Trophoblast cell (in vitro differentiated cells and primary cell): Measurements from ENCODE around the gene FSTL4.
A peak's percentile ranks its signal among the peaks of the same experiment; 100 is the strongest.

Source experiments
- DNase-seq, 2 donors: peaks; one replicate each; pipeline ENCODE4 v3.0.0-alpha.2; 2016
- H2AFZ ChIP-seq: 2 replicates; pipeline ENCODE4 v1.6.1; 2013; ENCODE audit warnings: low read length, moderate library complexity, mild to moderate bottlenecking; ENCODE audit not compliant: insufficient read depth, poor library complexity
- H2AK5ac ChIP-seq: 2 replicates; pipeline ENCODE4 v1.6.1; 2013; ENCODE audit warnings: mild to moderate bottlenecking, low read length
- H2BK120ac ChIP-seq: 2 replicates; pipeline ENCODE4 v1.6.1; 2013; ENCODE audit warnings: low read length, mild to moderate bottlenecking, moderate library complexity; ENCODE audit not compliant: insufficient read depth, poor library complexity
- H2BK12ac ChIP-seq: 2 replicates; pipeline ENCODE4 v1.6.1; 2013; ENCODE audit warnings: mild to moderate bottlenecking, low read length, moderate library complexity
- H2BK5ac ChIP-seq: 2 replicates; pipeline ENCODE4 v1.6.1; 2013; ENCODE audit warnings: low read length, low read depth, moderate library complexity, mild to moderate bottlenecking; ENCODE audit not compliant: poor library complexity
- H3K14ac ChIP-seq: 2 replicates; pipeline ENCODE4 v1.6.1; 2013; ENCODE audit warnings: mild to moderate bottlenecking, low read length
- H3K18ac ChIP-seq: 2 replicates; pipeline ENCODE4 v1.6.1; 2013; ENCODE audit warnings: mild to moderate bottlenecking, low read length
- H3K23ac ChIP-seq: 2 replicates; pipeline ENCODE4 v1.6.1; 2013; ENCODE audit warnings: low read length
- H3K27ac ChIP-seq: 2 replicates; pipeline ENCODE4 v1.5.1; 2013; ENCODE audit warnings: low read depth, mild to moderate bottlenecking, inconsistent platforms, low read length, moderate library complexity
- H3K27me3 ChIP-seq: 2 replicates; pipeline ENCODE4 v1.6.1; 2013; ENCODE audit warnings: inconsistent platforms, mild to moderate bottlenecking, low read length, moderate library complexity; ENCODE audit not compliant: insufficient read depth
- H3K36me3 ChIP-seq, 2 experiments: 1 replicate in 1 of 2; 2 replicates in 1 of 2; pipeline ENCODE4 v1.6.1; 2013; ENCODE audit warnings: low read length in 2 of 2, mild to moderate bottlenecking in 2 of 2, moderate library complexity in 1 of 2; ENCODE audit not compliant: insufficient read depth in 2 of 2, control insufficient read depth in 1 of 2
- H3K4ac ChIP-seq: 2 replicates; pipeline ENCODE4 v1.6.1; 2013; ENCODE audit warnings: low read depth, mild to moderate bottlenecking, low read length, moderate library complexity
- H3K4me1 ChIP-seq, 2 experiments: 1 replicate in 1 of 2; 2 replicates in 1 of 2; pipeline ENCODE4 v1.6.1; 2013; ENCODE audit warnings: low read length in 2 of 2, mild to moderate bottlenecking in 2 of 2, moderate library complexity in 1 of 2; ENCODE audit not compliant: insufficient read depth in 2 of 2, control insufficient read depth in 1 of 2
- H3K4me2 ChIP-seq: 2 replicates; pipeline ENCODE4 v1.6.1; 2013; ENCODE audit warnings: inconsistent platforms, mild to moderate bottlenecking, low read length, moderate library complexity
- H3K4me3 ChIP-seq: 2 replicates; pipeline ENCODE4 v1.5.1; 2013; ENCODE audit warnings: mild to moderate bottlenecking, low read depth, low read length, inconsistent platforms
- H3K79me1 ChIP-seq: one replicate; pipeline ENCODE4 v1.6.1; 2013; ENCODE audit warnings: low read length
- H3K79me2 ChIP-seq: 2 replicates; pipeline ENCODE4 v1.6.1; 2013; ENCODE audit warnings: low read length, mild to moderate bottlenecking; ENCODE audit not compliant: control insufficient read depth, insufficient read depth, poor library complexity
- H3K9ac ChIP-seq: 2 replicates; pipeline ENCODE4 v1.6.1; 2013; ENCODE audit warnings: mild to moderate bottlenecking, low read length
- H3K9me3 ChIP-seq: 2 replicates; pipeline ENCODE4 v1.6.1; 2013; ENCODE audit warnings: low read depth, mild to moderate bottlenecking, control low read depth, inconsistent platforms, low read length; ENCODE audit not compliant: insufficient read depth
- H4K12ac ChIP-seq: 2 replicates; pipeline ENCODE4 v1.6.1; 2013; ENCODE audit warnings: low read depth, mild to moderate bottlenecking, low read length, moderate library complexity
- H4K8ac ChIP-seq: 2 replicates; pipeline ENCODE4 v1.6.1; 2013; ENCODE audit warnings: low read depth, mild to moderate bottlenecking, low read length, moderate library complexity
- H4K91ac ChIP-seq: one replicate; pipeline ENCODE4 v1.6.1; 2013; ENCODE audit warnings: low read depth, mild to moderate bottlenecking, low read length, moderate library complexity
- WGBS: extraction: QIAGEN DNeasy Blood & Tissue Kit; methylation state at CpG from one replicate; pipeline ENCODE4 v1.1.7; 2013; ENCODE audit warnings: missing lambda C conversion rate; ENCODE audit not compliant: insufficient read length, insufficient coverage; ENCODE audit errors: extremely low coverage; 5-methylcytosine and 5-hydroxymethylcytosine counted together

FSTL4 gene

GRCh38 chr5:133195250-133195649, 417.1 kb downstream of the FSTL4 start:
- no CpG with 5 or more reads among the region's 5 CpGs for WGBS
- Histone ChIP-seq H2BK120ac (no peak overlapping the region), H2AK5ac (no peak overlapping the region), H3K18ac (no peak overlapping the region), H3K27ac (no peak overlapping the region), H4K8ac (no peak overlapping the region), H3K9me3 (peaks cover 2% of the 10 kb centered on the region), H3K9ac (no peak overlapping the region), H2BK12ac (no peak overlapping the region), H2BK5ac (no peak overlapping the region), H3K36me3 (no peaks in the 10 kb centered on the region), H3K4me1 (no peaks in the 10 kb centered on the region), H3K27me3 (no peaks in the 10 kb centered on the region), H3K4me3 (no peak overlapping the region), H3K79me1 (no peaks in the 10 kb centered on the region), H3K14ac (no peak overlapping the region), H4K91ac (no peak overlapping the region), H4K12ac (no peak overlapping the region), H3K4me2 (no peak overlapping the region), H2AFZ (no peak overlapping the region), H3K4ac (no peak overlapping the region), H3K23ac (no peak overlapping the region), H3K79me2 (no peaks in the 10 kb centered on the region)
- no peak for DNase-seq

GRCh38 chr5:133193794-133194193, 418.5 kb downstream of the FSTL4 start:
- Histone ChIP-seq H3K23ac (no peak overlapping the region), H2AK5ac (no peak overlapping the region), H4K12ac (no peak overlapping the region), H3K79me2 (no peaks in the 10 kb centered on the region), H3K9me3 (peaks cover 2% of the 10 kb centered on the region), H3K18ac (no peak overlapping the region), H3K14ac (no peak overlapping the region), H4K8ac (no peak overlapping the region), H3K27me3 (no peaks in the 10 kb centered on the region), H3K27ac (no peak overlapping the region), H2BK120ac (no peak overlapping the region), H3K36me3 (no peaks in the 10 kb centered on the region), H2AFZ (no peak overlapping the region), H4K91ac (no peak overlapping the region), H3K4me2 (no peak overlapping the region), H3K4me3 (no peak overlapping the region), H3K4ac (no peak overlapping the region), H2BK5ac (no peak overlapping the region), H3K9ac (no peak overlapping the region), H3K79me1 (no peaks in the 10 kb centered on the region), H2BK12ac (no peak overlapping the region), H3K4me1 (no peaks in the 10 kb centered on the region)
- DNase-seq = no peak
- WGBS = no CpG with 5 or more reads among the region's 8 CpGs

- no CpG with 5 or more reads among the region's 8 CpGs for WGBS
- H3K9ac ChIP-seq = no peak overlapping the region
- H4K12ac ChIP-seq = no peak overlapping the region
- no peak overlapping the region for H3K4ac ChIP-seq
- H3K27me3 ChIP-seq = no peaks in the 10 kb centered on the region
- no peaks in the 10 kb centered on the region for H3K4me1 ChIP-seq
- no peak overlapping the region for H3K23ac ChIP-seq
- no peaks in the 10 kb centered on the region for H3K36me3 ChIP-seq
- H3K27ac ChIP-seq = no peak overlapping the region
- H3K18ac ChIP-seq = no peak overlapping the region
- H2AK5ac ChIP-seq = no peak overlapping the region
- no peaks in the 10 kb centered on the region for H3K79me2 ChIP-seq
- H3K4me3 ChIP-seq = no peak overlapping the region
- H4K91ac ChIP-seq = no peak overlapping the region
- H3K9me3 ChIP-seq = peaks cover 2% of the 10 kb centered on the region
- H3K14ac ChIP-seq = no peak overlapping the region
- no peak overlapping the region for H4K8ac ChIP-seq
- no peak overlapping the region for H2BK120ac ChIP-seq
- no peak overlapping the region for H2BK12ac ChIP-seq
- no peak overlapping the region for H3K4me2 ChIP-seq
- DNase-seq = no peak
- no peaks in the 10 kb centered on the region for H3K79me1 ChIP-seq
- no peak overlapping the region for H2BK5ac ChIP-seq
- no peak overlapping the region for H2AFZ ChIP-seq
Observed at GRCh38 chr5:133192716-133193115, 419.6 kb downstream of the FSTL4 start.

- Histone ChIP-seq H3K23ac (no peak overlapping the region), H3K4me2 (no peak overlapping the region), H4K12ac (no peak overlapping the region), H3K4ac (no peak overlapping the region), H3K4me3 (no peak overlapping the region), H3K18ac (no peak overlapping the region), H2BK120ac (no peak overlapping the region), H2AK5ac (no peak overlapping the region), H2BK12ac (no peak overlapping the region), H3K79me1 (no peaks in the 10 kb centered on the region), H4K8ac (no peak overlapping the region), H2BK5ac (no peak overlapping the region), H3K36me3 (no peaks in the 10 kb centered on the region), H3K9me3 (no peaks in the 10 kb centered on the region), H3K79me2 (no peaks in the 10 kb centered on the region), H4K91ac (no peak overlapping the region), H3K4me1 (no peaks in the 10 kb centered on the region), H2AFZ (no peak overlapping the region), H3K9ac (no peak overlapping the region), H3K14ac (no peak overlapping the region), H3K27ac (no peak overlapping the region), H3K27me3 (no peaks in the 10 kb centered on the region)
- no CpG with 5 or more reads among the region's 4 CpGs for WGBS
- peak; percentile 24 to 55 for DNase-seq
Observed at GRCh38 chr5:133189881-133190280, 422.5 kb downstream of the FSTL4 start.
